K562 (cell line): ENCODE measurements around the gene SCAMP3. TPM values are rescaled to one million over a fixed set of nuclear protein-coding genes. Genes with fewer than 3 reads are reported as not detected.

Source experiments
- CBFB ChIP-seq: sonication (generic); formaldehyde crosslinking; IDR thresholded peaks from 2 replicates; pipeline ENCODE4 v1.4.0; 2020; ENCODE audit warnings: mild to moderate bottlenecking, missing genetic modification reagents
- CHD2 ChIP-seq: IDR thresholded peaks from 2 replicates; pipeline ENCODE4 v1.6.1; 2011; ENCODE audit warnings: low read depth, low read length
- DACH1 ChIP-seq: fragments of 450-650 bp; IDR thresholded peaks from 2 replicates; pipeline ENCODE4 v1.6.1; 2018; ENCODE audit not compliant: partially characterized antibody
- E4F1 ChIP-seq: fragments of 250-450 bp; sonication (Bioruptor Pico); IDR thresholded peaks from 2 replicates; pipeline ENCODE4 v1.5.0; 2021; ENCODE audit warnings: mild to moderate bottlenecking, borderline replicate concordance
- GATAD2B ChIP-seq: fragments of 450-650 bp; IDR thresholded peaks from 2 replicates; pipeline ENCODE4 v1.6.1; 2017; ENCODE audit warnings: mild to moderate bottlenecking, borderline replicate concordance
- HEY1 ChIP-seq: fragments of 250-450 bp; sonication (Bioruptor Pico); IDR thresholded peaks from 2 replicates; pipeline ENCODE4 v1.5.0; 2020; ENCODE audit warnings: mild to moderate bottlenecking, moderate library complexity, borderline replicate concordance
- JUNB ChIP-seq: fragments of 450-650 bp; formaldehyde crosslinking; conservative IDR thresholded peaks from 2 replicates; pipeline ENCODE4 v1.4.0; 2020; ENCODE audit warnings: mild to moderate bottlenecking
- KAT7 ChIP-seq: sonication (generic); formaldehyde crosslinking; IDR thresholded peaks from 2 replicates; pipeline ENCODE4 v1.8.0; 2022; ENCODE audit warnings: missing genetic modification reagents, mild to moderate bottlenecking, borderline replicate concordance
- MTA3 ChIP-seq: fragments of 450-650 bp; formaldehyde crosslinking; IDR thresholded peaks from 2 replicates; pipeline ENCODE4 v1.6.1; 2017; ENCODE audit warnings: mild to moderate bottlenecking, borderline replicate concordance
- NELFE ChIP-seq: IDR thresholded peaks from 2 replicates; pipeline ENCODE4 v1.6.1; 2011; ENCODE audit warnings: mild to moderate bottlenecking; ENCODE audit not compliant: insufficient read depth, insufficient read length
- POLR2AphosphoS2 ChIP-seq: IDR thresholded peaks from 2 replicates; pipeline ENCODE4 v1.6.1; 2012; ENCODE audit warnings: low read length, improper control_type of control experiment
- SP1 ChIP-seq: sonication (generic); formaldehyde crosslinking; IDR thresholded peaks from 2 replicates; pipeline ENCODE4 v1.8.1; 2022; ENCODE audit warnings: mild to moderate bottlenecking, missing genetic modification reagents
- SREBF1 ChIP-seq: fragments of 150-350 bp; IDR thresholded peaks from 2 replicates; pipeline ENCODE4 v1.6.1; 2014; ENCODE audit warnings: antibody characterized with exemption, low read depth, low read length, borderline replicate concordance
- SRF ChIP-seq, 2 experiments: fragments of 250-450, 450-650 bp in 1 of 2; sonication (Bioruptor Pico) in 1 of 2; sonication (generic) in 1 of 2; formaldehyde crosslinking; IDR thresholded peaks; 2 replicates each; pipeline versions ENCODE4 v1.5.0 to v1.5.1; 2020 to 2022; ENCODE audit warnings: mild to moderate bottlenecking in 1 of 2, missing genetic modification reagents in 1 of 2
- WHSC1 ChIP-seq: IDR thresholded peaks from one replicate; pipeline ENCODE4 v1.6.1; 2012; ENCODE audit warnings: low read length, control low read depth, inconsistent platforms
- ZNF140 ChIP-seq: fragments of 250-450 bp; sonication (Bioruptor Pico); IDR thresholded peaks from 2 replicates; pipeline ENCODE4 v1.8.0; 2021; ENCODE audit warnings: moderate library complexity, mild to moderate bottlenecking, inconsistent platforms
- ZNF263 ChIP-seq: sonication (generic); formaldehyde crosslinking; IDR thresholded peaks from 2 replicates; pipeline ENCODE4 v1.8.0; 2022; ENCODE audit warnings: mild to moderate bottlenecking, missing genetic modification reagents, borderline replicate concordance
- ZNF407 ChIP-seq: fragments of 450-650 bp; IDR thresholded peaks from 2 replicates; pipeline ENCODE4 v1.6.1; 2016; ENCODE audit warnings: low read depth
- ZNF77 ChIP-seq: fragments of 250-450 bp; sonication (Bioruptor Pico); IDR thresholded peaks from 2 replicates; pipeline ENCODE4 v1.5.0; 2020
- polyA plus RNA-seq, 8 experiments: library from polyadenylated mRNA; depleted of rRNA in 4 of 8; stranded (reverse) in 5 of 8; unstranded in 3 of 8; fragments of >200 nt; fragmentation: Nextera tagmentation in 2 of 8; fragmentation: Illumina TruSeq in 1 of 8; extraction: Ambion mirVana in 2 of 8; extraction: Trizol in 1 of 8; gene quantifications; 2 replicates each; pipeline versions ENCODE4 v1.2.1 to v1.2.3, GENCODE V29; 2011 to 2014; ENCODE audit warnings: inconsistent platforms in 1 of 8, missing spikeins in 1 of 8
- total RNA-seq, 7 experiments: library from RNA; depleted of rRNA in 6 of 7; stranded (reverse); fragments of >200 nt in 6 of 7; fragmentation: Illumina TruSeq in 2 of 7; extraction: Trizol in 2 of 7; gene quantifications; 2 replicates each; pipeline versions ENCODE4 v1.2.1 to v1.2.3, GENCODE V29; 2011 to 2021; ENCODE audit warnings: low replicate concordance in 1 of 7

Gene SCAMP3
- total and polyA plus RNA-seq, 9 of the 15 experiments (the other 6 are each of a cell fraction or from before 2014, with no cell fraction given), result 14.2 to 131 (median 86.1) TPM

- TF ChIP-seq E4F1 (CRISPR knock-in tag), result no peak
- TF ChIP-seq SRF (CRISPR knock-in tag; IDR thresholded peaks at IDR 0.05), result no peak
- TF ChIP-seq ZNF407, result no peak
- no peak for TF ChIP-seq HEY1 (CRISPR knock-in tag)
- no peak for TF ChIP-seq MTA3
- TF ChIP-seq JUNB (CRISPR knock-in tag), result no peak
- no peak for TF ChIP-seq ZNF140 (CRISPR knock-in tag)
- TF ChIP-seq ZNF263 (CRISPR knock-in tag), result no peak; the same call in 1 of the 2 replicates
- TF ChIP-seq DACH1, result no peak
- TF ChIP-seq ZNF77, result no peak
- peak; percentile 71; the same call in 1 of the 2 replicates for TF ChIP-seq SP1 (CRISPR knock-in tag)
- TF ChIP-seq KAT7 (CRISPR knock-in tag), result peak; percentile 80; the same call in 1 of the 2 replicates
- TF ChIP-seq CHD2, result peak; percentile 70
- no peak for TF ChIP-seq POLR2AphosphoS2
- TF ChIP-seq GATAD2B, result no peak
- no peak for TF ChIP-seq WHSC1
- TF ChIP-seq CBFB (CRISPR knock-in tag), result peak; percentile 59; the same call in 1 of the 2 replicates
- TF ChIP-seq SREBF1, result no peak
- no peak for TF ChIP-seq NELFE
These were observed 53.4 kb downstream of the SCAMP3 start, which contains the start of gene MTX1 (continued) for GRCh38 chr1:155208541-155209311.
